Natural killer cell (primary cell): Measurements from ENCODE around the gene IGF1. TPM values are rescaled to one million over a fixed set of nuclear protein-coding genes. Genes with fewer than 3 reads are reported as not detected.
"Not testable (repeated sequence)": the region's sequence is repeated elsewhere in the genome, so short reads cannot be mapped to it uniquely, and the experiment has no call there.

Experiments used
- ATAC-seq, 3 donors: fragments of 150-1000 bp in 2 of 3; fragments of 200-7000 bp in 1 of 3; cut with Tn5 transposase; 1 replicate in 1 of 3; 2 replicates in 2 of 3; pipeline ENCODE4 v1.10.0; 2021; ENCODE audit warnings: mild to moderate bottlenecking in 2 of 3, moderate library complexity in 2 of 3
- DNase-seq, 2 donors: peaks; one replicate each; pipeline versions ENCODE4 v3.0.0 to v3.0.0-alpha.2; 2013 to 2021; ENCODE audit warnings: mixed read lengths in 1 of 2
- H3K27ac ChIP-seq: one replicate; pipeline ENCODE4 v1.5.1; 2013; ENCODE audit warnings: mild to moderate bottlenecking, low read length
- H3K27me3 ChIP-seq: one replicate; pipeline ENCODE4 v1.6.1; 2013; ENCODE audit warnings: low read length; ENCODE audit not compliant: control insufficient read depth, insufficient read depth
- H3K36me3 ChIP-seq: one replicate; pipeline ENCODE4 v1.6.1; 2013; ENCODE audit warnings: low read length; ENCODE audit not compliant: control insufficient read depth, insufficient read depth
- H3K4me1 ChIP-seq: one replicate; pipeline ENCODE4 v1.6.1; 2013; ENCODE audit warnings: low read length; ENCODE audit not compliant: control insufficient read depth, insufficient read depth
- H3K4me3 ChIP-seq: one replicate; pipeline ENCODE4 v1.5.1; 2013; ENCODE audit warnings: low read length
- H3K9me3 ChIP-seq: one replicate; pipeline ENCODE4 v1.6.1; 2013; ENCODE audit warnings: low read length; ENCODE audit not compliant: control insufficient read depth, insufficient read depth
- H3K27ac Mint-ChIP-seq, 2 donors: one replicate each; pipeline ENCODE4 v1.8.0; 2022; ENCODE audit warnings: mild to moderate bottlenecking in 2 of 2, mixed read lengths in 2 of 2, moderate library complexity in 1 of 2
- H3K27me3 Mint-ChIP-seq, 2 donors: one replicate each; pipeline ENCODE4 v1.8.0; 2022; ENCODE audit warnings: low read depth in 2 of 2, mixed read lengths in 2 of 2
- H3K36me3 Mint-ChIP-seq: one replicate; pipeline ENCODE4 v1.8.0; 2022; ENCODE audit warnings: mixed read lengths
- H3K4me1 Mint-ChIP-seq, 2 donors: one replicate each; pipeline ENCODE4 v1.8.0; 2022; ENCODE audit warnings: mixed read lengths in 2 of 2
- H3K4me3 Mint-ChIP-seq: one replicate; pipeline ENCODE4 v1.8.0; 2022; ENCODE audit warnings: mild to moderate bottlenecking, moderate library complexity, mixed read lengths
- H3K9me3 Mint-ChIP-seq, 2 donors: one replicate each; pipeline ENCODE4 v1.8.0; 2022; ENCODE audit warnings: mixed read lengths in 2 of 2
- WGBS: methylation state at CpG from one replicate; pipeline ENCODE4 v1.1.7; 2013; ENCODE audit warnings: missing lambda C conversion rate; ENCODE audit not compliant: insufficient coverage; 5-methylcytosine and 5-hydroxymethylcytosine counted together
- intact Hi-C: fragments of 100-400 bp; cut with micrococcal nuclease; formaldehyde crosslinking; loops from one replicate; pipeline ENCODE4 v1.14.2; 2022
- total RNA-seq, 4 donors: library from RNA; stranded (reverse); fragments of 120-200 nt in 1 of 4; gene quantifications; one replicate each; pipeline versions ENCODE4 v1.2.3 to v1.2.4, GENCODE V29; 2013 to 2022
- TF ChIP-seq, protein P1 (sequence below): fragments of 200-600 bp; IDR thresholded peaks from one replicate; pipeline ENCODE4 v1.8.0; 2022; ENCODE audit warnings: antibody characterized with exemption

The IGF1 gene
- total RNA-seq, 3 donors from 2014 or later (not counting 1 experiment from before 2014, with no cell fraction given): 0.48 TPM; not detected in 2

DNA sequence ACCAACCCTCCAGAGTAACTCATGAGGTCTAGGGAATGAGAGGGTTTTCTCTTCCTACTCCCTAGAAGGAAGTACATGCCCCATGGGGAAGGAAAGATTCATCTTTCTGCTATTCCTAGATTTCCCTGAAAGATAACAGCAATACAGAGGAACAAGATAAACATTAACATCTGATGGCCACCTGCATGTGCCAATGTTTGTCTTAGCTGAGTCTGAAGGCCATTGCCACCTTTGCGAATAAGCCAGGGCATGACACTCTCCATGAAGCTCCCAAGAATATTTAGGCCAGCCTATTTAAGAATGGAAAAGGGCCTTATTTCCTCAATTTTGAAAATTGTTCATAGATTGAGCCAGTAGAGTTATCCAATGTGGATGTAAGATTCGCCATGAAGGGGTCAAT is 26.0 kb downstream of the IGF1 start:
- intact Hi-C loops: no loop called here

DNA sequence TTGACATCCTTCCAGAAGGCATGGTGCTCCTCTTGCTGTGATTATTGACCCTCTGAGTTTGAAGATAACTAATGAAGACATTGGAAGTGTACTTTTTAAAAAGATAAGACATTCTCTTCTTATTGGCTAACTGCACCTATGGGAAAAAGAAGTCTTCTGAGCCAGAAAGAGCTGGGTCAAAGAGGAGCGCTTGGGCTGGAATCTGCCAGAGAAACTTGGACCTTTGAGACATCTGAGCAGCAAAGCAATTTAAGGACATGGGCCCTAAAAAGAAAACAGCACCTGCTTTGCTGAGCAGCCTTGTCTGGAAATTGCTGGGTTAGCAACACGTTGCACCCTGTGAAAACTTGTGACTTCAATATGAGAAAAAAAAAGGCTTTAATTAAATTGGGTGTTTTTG is 27.8 kb downstream of the IGF1 start:
- Mint-ChIP-seq H3K36me3 (no peaks in the 10 kb centered on the region), H3K27ac (no peak overlapping the region), H3K27me3 (peaks cover 2 to 6% of the 10 kb centered on the region in 2 donors), H3K4me1 (no peaks in the 10 kb centered on the region), H3K4me3 (no peak overlapping the region), H3K9me3 (peaks cover 2 to 4% of the 10 kb centered on the region in 2 donors)
- no peaks in the 10 kb centered on the region for H3K27me3 ChIP-seq
- no peak overlapping the region for H3K27ac ChIP-seq
- ATAC-seq (no peak), DNase-seq (no peak)
- TF ChIP-seq, protein P1, sequence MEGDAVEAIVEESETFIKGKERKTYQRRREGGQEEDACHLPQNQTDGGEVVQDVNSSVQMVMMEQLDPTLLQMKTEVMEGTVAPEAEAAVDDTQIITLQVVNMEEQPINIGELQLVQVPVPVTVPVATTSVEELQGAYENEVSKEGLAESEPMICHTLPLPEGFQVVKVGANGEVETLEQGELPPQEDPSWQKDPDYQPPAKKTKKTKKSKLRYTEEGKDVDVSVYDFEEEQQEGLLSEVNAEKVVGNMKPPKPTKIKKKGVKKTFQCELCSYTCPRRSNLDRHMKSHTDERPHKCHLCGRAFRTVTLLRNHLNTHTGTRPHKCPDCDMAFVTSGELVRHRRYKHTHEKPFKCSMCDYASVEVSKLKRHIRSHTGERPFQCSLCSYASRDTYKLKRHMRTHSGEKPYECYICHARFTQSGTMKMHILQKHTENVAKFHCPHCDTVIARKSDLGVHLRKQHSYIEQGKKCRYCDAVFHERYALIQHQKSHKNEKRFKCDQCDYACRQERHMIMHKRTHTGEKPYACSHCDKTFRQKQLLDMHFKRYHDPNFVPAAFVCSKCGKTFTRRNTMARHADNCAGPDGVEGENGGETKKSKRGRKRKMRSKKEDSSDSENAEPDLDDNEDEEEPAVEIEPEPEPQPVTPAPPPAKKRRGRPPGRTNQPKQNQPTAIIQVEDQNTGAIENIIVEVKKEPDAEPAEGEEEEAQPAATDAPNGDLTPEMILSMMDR: no peak
- H3K9me3 ChIP-seq: no peaks in the 10 kb centered on the region
- 85% methylated on average over 2 of the region's 2 CpGs for WGBS
- no peaks in the 10 kb centered on the region for H3K36me3 ChIP-seq
- no peaks in the 10 kb centered on the region for H3K4me1 ChIP-seq
- H3K4me3 ChIP-seq: no peak overlapping the region
- intact Hi-C loops: no loop called here

More for the DNA sequence above, 26.0 kb downstream of the IGF1 start:
- Histone ChIP-seq H3K27ac (no peak overlapping the region), H3K9me3 (no peaks in the 10 kb centered on the region), H3K4me1 (no peaks in the 10 kb centered on the region), H3K27me3 (no peaks in the 10 kb centered on the region), H3K36me3 (no peaks in the 10 kb centered on the region), H3K4me3 (no peak overlapping the region)
- TF ChIP-seq, protein P1: no peak
- Mint-ChIP-seq H3K4me3 (no peak overlapping the region), H3K36me3 (no peaks in the 10 kb centered on the region), H3K4me1 (no peaks in the 10 kb centered on the region), H3K9me3 (peaks cover 2 to 4% of the 10 kb centered on the region in 2 donors), H3K27ac (no peak overlapping the region), H3K27me3 (peaks cover 6% of the 10 kb centered on the region in 2 donors)
- no peak for DNase-seq
- WGBS: 92% methylated on average over 2 of the region's 2 CpGs
- no peak for ATAC-seq

DNA sequence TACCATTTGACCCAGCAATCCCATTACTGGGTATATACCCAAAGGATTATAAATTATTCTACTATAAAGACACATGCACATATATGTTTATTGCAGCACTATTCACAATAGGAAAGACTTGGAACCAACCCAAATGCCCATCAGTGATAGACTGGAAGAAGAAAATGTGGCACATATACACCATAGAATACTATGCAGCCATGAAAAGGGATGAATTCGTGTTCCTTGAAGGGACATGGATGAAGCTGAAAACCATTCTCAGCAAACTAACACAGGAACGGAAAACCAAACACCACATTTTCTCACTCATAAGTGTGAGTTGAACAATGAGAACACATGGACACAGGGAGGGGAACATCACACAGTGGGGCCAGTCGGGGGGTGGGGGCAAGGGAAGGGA is 31.3 kb downstream of the IGF1 start:
- H3K27ac ChIP-seq, DNase-seq, H3K4me3 ChIP-seq, H3K9me3 ChIP-seq, H3K4me1 ChIP-seq, H3K36me3 ChIP-seq, H3K9me3 Mint-ChIP-seq, H3K27ac Mint-ChIP-seq, intact Hi-C loops, ATAC-seq, H3K27me3 Mint-ChIP-seq, H3K4me1 Mint-ChIP-seq, H3K27me3 ChIP-seq, H3K4me3 Mint-ChIP-seq, H3K36me3 Mint-ChIP-seq: not testable (repeated sequence)
- 100% methylated on average over 1 of the region's 3 CpGs for WGBS

DNA sequence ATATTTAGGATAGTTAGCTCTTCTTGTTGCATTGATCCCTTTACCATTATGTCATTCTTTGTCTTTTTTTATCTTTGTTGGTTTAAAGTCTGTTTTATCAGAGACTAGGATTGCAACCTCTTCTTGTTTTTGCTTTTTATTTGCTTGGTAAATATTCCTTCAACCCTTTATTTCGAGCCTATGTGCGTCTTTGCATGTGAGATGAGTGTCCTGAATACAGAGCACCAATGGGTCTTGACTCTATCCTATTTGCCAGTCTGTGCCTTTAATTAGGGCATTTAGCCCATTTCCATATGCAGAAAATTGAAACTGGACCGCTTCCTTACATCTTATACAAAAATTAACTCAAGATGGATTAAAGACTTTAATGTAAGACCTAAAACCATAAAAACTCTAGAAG is 32.9 kb downstream of the IGF1 start:
- not testable (repeated sequence) for H3K27ac Mint-ChIP-seq
- 76% methylated on average over 3 of the region's 3 CpGs for WGBS

More for the DNA sequence above, 32.9 kb downstream of the IGF1 start:
- H3K4me1 ChIP-seq, H3K36me3 Mint-ChIP-seq, DNase-seq, H3K27ac ChIP-seq, H3K4me1 Mint-ChIP-seq, H3K4me3 ChIP-seq, H3K9me3 ChIP-seq, H3K36me3 ChIP-seq, H3K4me3 Mint-ChIP-seq, intact Hi-C loops, H3K27me3 ChIP-seq, H3K9me3 Mint-ChIP-seq, ATAC-seq, H3K27me3 Mint-ChIP-seq: not testable (repeated sequence)
